K562 (cell line): ENCODE data around the gene ADAMTSL3. TPM values are rescaled to one million over a fixed set of nuclear protein-coding genes. Genes with fewer than 3 reads are reported as not detected.
A peak's percentile ranks its signal among the peaks of the same experiment; 100 is the strongest.

Experiments
- CREM ChIP-seq: IDR thresholded peaks from 2 replicates; pipeline ENCODE4 v1.6.1; 2014; ENCODE audit warnings: antibody characterized with exemption, low read depth
- ERF ChIP-seq: fragments of 450-650 bp; formaldehyde crosslinking; IDR thresholded peaks from 2 replicates; pipeline ENCODE4 v1.4.0; 2020; ENCODE audit warnings: mild to moderate bottlenecking, mixed read lengths
- KAT8 ChIP-seq: fragments of 450-650 bp; IDR thresholded peaks from 2 replicates; pipeline ENCODE4 v1.6.1; 2016; ENCODE audit warnings: low read depth, mild to moderate bottlenecking
- MAFK ChIP-seq: IDR thresholded peaks from 2 replicates; pipeline ENCODE4 v1.6.1; 2011; ENCODE audit warnings: low read length, improper control_type of control experiment
- MTF1 ChIP-seq: fragments of 250-450 bp; sonication (Bioruptor Pico); IDR thresholded peaks from 2 replicates; pipeline ENCODE4 v1.9.0; 2021; ENCODE audit warnings: moderate library complexity, mild to moderate bottlenecking, inconsistent platforms, borderline replicate concordance
- PTTG1 ChIP-seq: fragments of 450-650 bp; IDR thresholded peaks from 2 replicates; pipeline ENCODE4 v1.6.1; 2016; ENCODE audit warnings: low read depth, mild to moderate bottlenecking, missing genetic modification characterization, missing compliant biosample characterization
- SIX5 ChIP-seq, 2 experiments: IDR thresholded peaks; 2 replicates each; pipeline ENCODE4 v1.6.1; 2011; ENCODE audit warnings: low read length in 2 of 2, borderline replicate concordance in 1 of 2, low read depth in 1 of 2, mild to moderate bottlenecking in 1 of 2, moderate library complexity in 1 of 2; ENCODE audit not compliant: insufficient read depth in 1 of 2
- SMAD4 ChIP-seq: fragments of 250-450 bp; sonication (Bioruptor Pico); conservative IDR thresholded peaks from 2 replicates; pipeline ENCODE4 v1.8.0; 2021; ENCODE audit warnings: inconsistent platforms, mild to moderate bottlenecking, moderate library complexity
- SMARCE1 ChIP-seq: fragments of 450-650 bp; IDR thresholded peaks from 2 replicates; pipeline ENCODE4 v1.7.1; 2016; ENCODE audit warnings: mild to moderate bottlenecking
- SPI1 ChIP-seq: IDR thresholded peaks from 2 replicates; pipeline ENCODE4 v1.6.1; 2011; ENCODE audit warnings: low read depth, low read length, control low read depth, borderline replicate concordance
- polyA plus RNA-seq, 8 experiments: library from polyadenylated mRNA; depleted of rRNA in 4 of 8; stranded (reverse) in 5 of 8; unstranded in 3 of 8; fragments of >200 nt; fragmentation: Nextera tagmentation in 2 of 8; fragmentation: Illumina TruSeq in 1 of 8; extraction: Ambion mirVana in 2 of 8; extraction: Trizol in 1 of 8; gene quantifications; 2 replicates each; pipeline versions ENCODE4 v1.2.1 to v1.2.3, GENCODE V29; 2011 to 2014; ENCODE audit warnings: inconsistent platforms in 1 of 8, missing spikeins in 1 of 8
- total RNA-seq, 7 experiments: library from RNA; depleted of rRNA in 6 of 7; stranded (reverse); fragments of >200 nt in 6 of 7; fragmentation: Illumina TruSeq in 2 of 7; extraction: Trizol in 2 of 7; gene quantifications; 2 replicates each; pipeline versions ENCODE4 v1.2.1 to v1.2.3, GENCODE V29; 2011 to 2021; ENCODE audit warnings: low replicate concordance in 1 of 7
- TF ChIP-seq, protein P1 (sequence below): fragments of 250-450 bp; sonication (Bioruptor Pico); IDR thresholded peaks from 2 replicates; pipeline ENCODE4 v1.4.0; 2020; ENCODE audit warnings: mild to moderate bottlenecking, moderate library complexity
- TF ChIP-seq, protein P2 (sequence below): conservative IDR thresholded peaks from 2 replicates; pipeline ENCODE4 v1.6.1; 2011; ENCODE audit warnings: low read depth, mild to moderate bottlenecking, low read length; ENCODE audit not compliant: control insufficient read depth
- TF ChIP-seq, protein P3 (sequence below): fragments of 250-450 bp; sonication (Bioruptor Pico); IDR thresholded peaks from 2 replicates; pipeline ENCODE4 v1.8.0; 2022; ENCODE audit warnings: inconsistent platforms

Gene ADAMTSL3
- total and polyA plus RNA-seq, 9 of the 15 experiments (the other 6 are each of a cell fraction or from before 2014, with no cell fraction given) = 0.01 to 0.18 (median 0.07) TPM; not detected in 3

DNA sequence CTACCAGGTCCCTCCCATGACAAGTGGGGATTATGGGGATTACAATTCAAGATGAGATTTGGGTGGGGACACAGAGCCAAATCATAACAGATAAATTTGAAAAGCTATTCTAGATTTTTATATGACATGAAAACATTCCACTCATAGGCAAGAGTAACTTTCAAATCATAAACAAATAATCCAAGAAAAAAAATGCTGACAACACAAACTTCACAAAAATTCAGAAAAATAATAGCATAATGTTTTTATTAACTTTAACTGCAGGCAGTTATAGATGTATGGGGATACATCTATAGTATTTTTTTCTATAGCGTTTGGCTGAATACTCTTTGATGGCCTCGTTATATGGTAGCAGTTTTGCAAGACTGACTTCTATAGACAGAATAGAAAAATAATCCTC lies 243.1 kb downstream of the ADAMTSL3 start (continued):
- TF ChIP-seq, protein P1, sequence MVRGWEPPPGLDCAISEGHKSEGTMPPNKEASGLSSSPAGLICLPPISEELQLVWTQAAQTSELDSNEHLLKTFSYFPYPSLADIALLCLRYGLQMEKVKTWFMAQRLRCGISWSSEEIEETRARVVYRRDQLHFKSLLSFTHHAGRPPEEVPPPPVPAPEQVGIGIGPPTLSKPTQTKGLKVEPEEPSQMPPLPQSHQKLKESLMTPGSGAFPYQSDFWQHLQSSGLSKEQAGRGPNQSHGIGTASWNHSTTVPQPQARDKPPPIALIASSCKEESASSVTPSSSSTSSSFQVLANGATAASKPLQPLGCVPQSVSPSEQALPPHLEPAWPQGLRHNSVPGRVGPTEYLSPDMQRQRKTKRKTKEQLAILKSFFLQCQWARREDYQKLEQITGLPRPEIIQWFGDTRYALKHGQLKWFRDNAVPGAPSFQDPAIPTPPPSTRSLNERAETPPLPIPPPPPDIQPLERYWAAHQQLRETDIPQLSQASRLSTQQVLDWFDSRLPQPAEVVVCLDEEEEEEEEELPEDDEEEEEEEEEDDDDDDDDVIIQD (CRISPR knock-in tag) = no peak
- TF ChIP-seq SMARCE1 (no peak), PTTG1 (tag) (no peak), SMAD4 (CRISPR knock-in tag) (no peak), KAT8 (no peak), SIX5 (IDR thresholded peaks at IDR 0.05; ENCODE audit: borderline replicate concordance in 1 of 2, insufficient read depth in 1 of 2, low read depth in 1 of 2, low read length in 2 of 2) (no peak), MAFK (peak; percentile 41; the same call in 1 of the 2 replicates), SPI1 (no peak), ERF (CRISPR knock-in tag) (no peak), MTF1 (no peak), CREM (no peak)
- TF ChIP-seq, protein P2, sequence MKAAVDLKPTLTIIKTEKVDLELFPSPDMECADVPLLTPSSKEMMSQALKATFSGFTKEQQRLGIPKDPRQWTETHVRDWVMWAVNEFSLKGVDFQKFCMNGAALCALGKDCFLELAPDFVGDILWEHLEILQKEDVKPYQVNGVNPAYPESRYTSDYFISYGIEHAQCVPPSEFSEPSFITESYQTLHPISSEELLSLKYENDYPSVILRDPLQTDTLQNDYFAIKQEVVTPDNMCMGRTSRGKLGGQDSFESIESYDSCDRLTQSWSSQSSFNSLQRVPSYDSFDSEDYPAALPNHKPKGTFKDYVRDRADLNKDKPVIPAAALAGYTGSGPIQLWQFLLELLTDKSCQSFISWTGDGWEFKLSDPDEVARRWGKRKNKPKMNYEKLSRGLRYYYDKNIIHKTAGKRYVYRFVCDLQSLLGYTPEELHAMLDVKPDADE = no peak
- TF ChIP-seq, protein P3, sequence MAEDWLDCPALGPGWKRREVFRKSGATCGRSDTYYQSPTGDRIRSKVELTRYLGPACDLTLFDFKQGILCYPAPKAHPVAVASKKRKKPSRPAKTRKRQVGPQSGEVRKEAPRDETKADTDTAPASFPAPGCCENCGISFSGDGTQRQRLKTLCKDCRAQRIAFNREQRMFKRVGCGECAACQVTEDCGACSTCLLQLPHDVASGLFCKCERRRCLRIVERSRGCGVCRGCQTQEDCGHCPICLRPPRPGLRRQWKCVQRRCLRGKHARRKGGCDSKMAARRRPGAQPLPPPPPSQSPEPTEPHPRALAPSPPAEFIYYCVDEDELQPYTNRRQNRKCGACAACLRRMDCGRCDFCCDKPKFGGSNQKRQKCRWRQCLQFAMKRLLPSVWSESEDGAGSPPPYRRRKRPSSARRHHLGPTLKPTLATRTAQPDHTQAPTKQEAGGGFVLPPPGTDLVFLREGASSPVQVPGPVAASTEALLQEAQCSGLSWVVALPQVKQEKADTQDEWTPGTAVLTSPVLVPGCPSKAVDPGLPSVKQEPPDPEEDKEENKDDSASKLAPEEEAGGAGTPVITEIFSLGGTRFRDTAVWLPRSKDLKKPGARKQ (CRISPR knock-in tag) = no peak
